NCI-H187 (cell line): ENCODE results near the gene CCDC167.
"Not testable (repeated sequence)": the region's sequence is repeated elsewhere in the genome, so short reads cannot be mapped to it uniquely, and the experiment has no call there.

Experiments used
- DNase-seq, 2 experiments: peaks; one replicate each; lab custom pipeline; 2025; lab: John Stamatoyannopoulos, UW

The CCDC167 gene

GRCh38 chr6:37511201-37511600 is 11.5 kb upstream of the CCDC167 start:
- DNase-seq, result no peak

GRCh38 chr6:37507690-37508421 is 8.2 kb upstream of the CCDC167 start:
- no peak for DNase-seq

GRCh38 chr6:37507077-37507476 is 7.4 kb upstream of the CCDC167 start:
- no peak for DNase-seq

GRCh38 chr6:37506479-37506878 is 6.8 kb upstream of the CCDC167 start:
- DNase-seq, result no peak

GRCh38 chr6:37504024-37504423 is 4.3 kb upstream of the CCDC167 start:
- no peak for DNase-seq

GRCh38 chr6:37503309-37503965 is 3.7 kb upstream of the CCDC167 start:
- DNase-seq, result no peak

GRCh38 chr6:37502703-37503291 is 3.1 kb upstream of the CCDC167 start:
- no peak for DNase-seq

- no peak for DNase-seq
Measured at GRCh38 chr6:37501632-37502491, 2.2 kb upstream of the CCDC167 start.

GRCh38 chr6:37500904-37501303 is 1.2 kb upstream of the CCDC167 start:
- not testable (repeated sequence) for DNase-seq

GRCh38 chr6:37500294-37500608 is 558 bp upstream of the CCDC167 start:
- no peak for DNase-seq

GRCh38 chr6:37496951-37497885 is 2.5 kb downstream of the CCDC167 start:
- no peak for DNase-seq

GRCh38 chr6:37495244-37495934 is 4.3 kb downstream of the CCDC167 start:
- no peak for DNase-seq

GRCh38 chr6:37493661-37493995 is 6.1 kb downstream of the CCDC167 start:
- peak in 1 of 2 experiments; percentile 54 for DNase-seq

- peak; percentile 54 to 62 for DNase-seq
Measured at GRCh38 chr6:37492991-37493660, 6.6 kb downstream of the CCDC167 start.

- no peak for DNase-seq
Measured at GRCh38 chr6:37492236-37492972, 7.3 kb downstream of the CCDC167 start.

GRCh38 chr6:37491830-37492208 is 7.9 kb downstream of the CCDC167 start:
- no peak for DNase-seq

- DNase-seq, result no peak
Measured at GRCh38 chr6:37491171-37491829, 8.4 kb downstream of the CCDC167 start.

- no peak for DNase-seq
Measured at GRCh38 chr6:37490536-37491170, 9.0 kb downstream of the CCDC167 start.
